K562 (cell line): Measurements from ENCODE around the gene SEC22C. TPM values are rescaled to one million over a fixed set of nuclear protein-coding genes. Genes with fewer than 3 reads are reported as not detected.

Source experiments
- ATAC-seq: fragments of 200-7000 bp; cut with Tn5 transposase; 3 replicates; pipeline ENCODE4 v1.9.1; 2020; ENCODE audit warnings: moderate library complexity
- BruUV-seq: library from RNA; stranded (reverse); fragments of 400-500 nt; replicated peaks from 2 replicates; lab custom pipeline; 2021; lab: Mats Ljungman, UMichigan
- CTCF ChIA-PET: fragments of 300-600 bp; formaldehyde crosslinking; extraction: SDS; loops from one replicate; lab custom pipeline; 2021; ENCODE audit warnings: low intra/inter-chr PET ratio; lab: Yijun Ruan, JAX
- POLR2A ChIA-PET: fragments of 300-600, 350-650 bp; sonication (Branson Sonifier 250); formaldehyde crosslinking; extraction: SDS; loops from one replicate; lab custom pipeline; 2021; ENCODE audit warnings: antibody characterized with exemption, inconsistent platforms; lab: Yijun Ruan, JAX
- DNase-seq, 4 experiments: peaks; one replicate each; pipeline versions ENCODE4 v3.0.0 to v3.0.0-alpha.2; 2011 to 2018; ENCODE audit warnings: low spot score in 3 of 4, mixed read lengths in 3 of 4; ENCODE audit errors: extremely low read depth in 1 of 4
- FAIRE-seq: peaks from 2 replicates; lab custom pipeline; 2011; peaks lifted over from hg19 to GRCh38; lab: Jason Lieb, UNC
- H2AFZ ChIP-seq: 2 replicates; pipeline ENCODE4 v1.6.0; 2011; ENCODE audit warnings: low read depth, low read length, control low read depth, inconsistent platforms
- H3K27ac ChIP-seq: fragments of 200-600 bp; 3 replicates; pipeline ENCODE4 v1.8.0; 2011; ENCODE audit warnings: low read depth, mild to moderate bottlenecking, control low read depth, inconsistent platforms, low read length, moderate library complexity, mixed read lengths; ENCODE audit errors: extremely low read depth
- H3K27me3 ChIP-seq, 2 experiments: fragments of 300-600 bp in 1 of 2; 2 replicates in 1 of 2; 3 replicates in 1 of 2; pipeline versions ENCODE4 v1.6.0 to v1.8.0; 2011; ENCODE audit warnings: inconsistent platforms in 2 of 2, low read length in 2 of 2, mild to moderate bottlenecking in 1 of 2, mixed read lengths in 1 of 2, moderate library complexity in 1 of 2; ENCODE audit not compliant: control insufficient read depth in 2 of 2, insufficient read depth in 2 of 2
- H3K36me3 ChIP-seq: fragments of 300-600 bp; 3 replicates; pipeline ENCODE4 v1.8.0; 2011; ENCODE audit warnings: mild to moderate bottlenecking, low read length, inconsistent platforms; ENCODE audit not compliant: control insufficient read depth, insufficient read depth
- H3K4me1 ChIP-seq, 2 experiments: fragments of 200-600 bp in 1 of 2; replicated peaks in 1 of 2; 2 replicates in 1 of 2; 3 replicates in 1 of 2; pipeline versions ENCODE4 v1.5.1 to v1.8.0; 2011; ENCODE audit warnings: inconsistent platforms in 2 of 2, low read length in 2 of 2, mild to moderate bottlenecking in 1 of 2, mixed read lengths in 1 of 2, moderate library complexity in 1 of 2; ENCODE audit not compliant: control insufficient read depth in 2 of 2, insufficient read depth in 2 of 2
- H3K4me2 ChIP-seq: 2 replicates; pipeline ENCODE4 v1.6.1; 2011; ENCODE audit warnings: low read length, control low read depth, inconsistent platforms, mixed read lengths; ENCODE audit not compliant: insufficient read depth
- H3K4me3 ChIP-seq: fragments of 200-600 bp; sonication (generic), shearing (Covaris generic); 2 replicates; pipeline ENCODE4 v1.5.1; 2016; ENCODE audit warnings: control low read depth, inconsistent platforms
- H3K79me2 ChIP-seq: fragments of 200-600 bp; 3 replicates; pipeline ENCODE4 v1.8.0; 2011; ENCODE audit warnings: low read length, inconsistent platforms; ENCODE audit not compliant: control insufficient read depth, insufficient read depth
- H3K9ac ChIP-seq, 2 experiments: 2 replicates each; pipeline versions ENCODE4 v1.6.0 to v1.6.1; 2011; ENCODE audit warnings: low read depth in 2 of 2, low read length in 2 of 2, control low read depth in 1 of 2, inconsistent platforms in 1 of 2, mild to moderate bottlenecking in 1 of 2, mixed read lengths in 1 of 2; ENCODE audit not compliant: insufficient read depth in 1 of 2
- H3K9me1 ChIP-seq: one replicate; pipeline ENCODE4 v1.6.0; 2011; ENCODE audit warnings: inconsistent platforms, mild to moderate bottlenecking, low read length, moderate library complexity; ENCODE audit not compliant: control insufficient read depth, insufficient read depth
- H3K9me3 ChIP-seq: replicated peaks from 2 replicates; pipeline ENCODE4 v1.5.1; 2011; ENCODE audit warnings: low read depth, low read length, inconsistent platforms; ENCODE audit not compliant: control insufficient read depth, insufficient read depth
- H4K20me1 ChIP-seq: replicated peaks from 2 replicates; pipeline ENCODE4 v1.6.1; 2011; ENCODE audit warnings: low read length, inconsistent platforms, mixed read lengths; ENCODE audit not compliant: control insufficient read depth, insufficient read depth
- ATF1 ChIP-seq, 2 experiments: fragments of 450-650 bp in 1 of 2; IDR thresholded peaks; 2 replicates each; pipeline ENCODE4 v1.6.1; 2016; ENCODE audit warnings: missing compliant biosample characterization in 1 of 2, missing genetic modification characterization in 1 of 2
- FOXM1 ChIP-seq, 2 experiments: fragments of 450-650 bp in 1 of 2; sonication (generic) in 1 of 2; formaldehyde crosslinking in 1 of 2; IDR thresholded peaks; 2 replicates each; pipeline versions ENCODE4 v1.6.1 to v1.9.0; 2017 to 2022; ENCODE audit warnings: low read depth in 2 of 2, mild to moderate bottlenecking in 2 of 2, missing genetic modification reagents in 1 of 2, moderate library complexity in 1 of 2
- KLF16 ChIP-seq: IDR thresholded peaks from 2 replicates; pipeline ENCODE4 v1.6.1; 2016; ENCODE audit warnings: antibody characterized with exemption
- MECOM ChIP-seq: fragments of 250-450 bp; sonication (Bioruptor Pico); IDR thresholded peaks from 2 replicates; pipeline ENCODE4 v1.8.0; 2022; ENCODE audit warnings: inconsistent platforms
- MIER1 ChIP-seq: fragments of 450-650 bp; IDR thresholded peaks from 2 replicates; pipeline ENCODE4 v1.6.1; 2016; ENCODE audit warnings: antibody characterized with exemption, mild to moderate bottlenecking, low read depth
- PPARD ChIP-seq: fragments of 250-450 bp; sonication (Bioruptor Pico); IDR thresholded peaks from 2 replicates; pipeline ENCODE4 v1.8.0; 2022; ENCODE audit warnings: inconsistent platforms, mild to moderate bottlenecking, moderate library complexity
- RNF2 ChIP-seq: sonication (generic); IDR thresholded peaks from 2 replicates; pipeline ENCODE4 v1.6.1; 2016
- ZBTB8A ChIP-seq: fragments of 450-650 bp; IDR thresholded peaks from 2 replicates; pipeline ENCODE4 v1.6.1; 2018; ENCODE audit warnings: mild to moderate bottlenecking, moderate library complexity; ENCODE audit not compliant: partially characterized antibody
- ZC3H11A ChIP-seq: IDR thresholded peaks from 2 replicates; pipeline ENCODE4 v1.6.1; 2012; ENCODE audit warnings: low read depth, low read length, improper control_type of control experiment
- ZNF134 ChIP-seq: fragments of 250-450 bp; sonication (Bioruptor Pico); conservative IDR thresholded peaks from 2 replicates; pipeline ENCODE4 v1.4.0; 2020
- ZNF174 ChIP-seq: fragments of 250-450 bp; sonication (Bioruptor Pico); IDR thresholded peaks from 2 replicates; pipeline ENCODE4 v1.4.0; 2020; ENCODE audit warnings: mild to moderate bottlenecking
- ZNF584 ChIP-seq: fragments of 200-800 bp; sonication (Bioruptor generic); IDR thresholded peaks from 2 replicates; pipeline ENCODE4 v1.6.1; 2016; ENCODE audit warnings: low read depth, mild to moderate bottlenecking, missing genetic modification characterization, missing compliant biosample characterization
- ZNF707 ChIP-seq: fragments of 250-450 bp; sonication (Bioruptor Pico); conservative IDR thresholded peaks from 2 replicates; pipeline ENCODE4 v1.8.0; 2022; ENCODE audit warnings: inconsistent platforms, mild to moderate bottlenecking, moderate library complexity
- WGBS: fragments of 100-300 bp; shearing (Covaris generic); methylation state at CpG from one replicate; pipeline ENCODE4 v1.1.6; 2016; ENCODE audit warnings: low coverage, mixed read lengths; ENCODE audit not compliant: insufficient coverage; ENCODE audit errors: missing lambda C conversion rate; 5-methylcytosine and 5-hydroxymethylcytosine counted together
- in situ Hi-C: fragments of 300-500 bp; cut with MboI; formaldehyde crosslinking; loops from 4 replicates; pipeline ENCODE4 v1.15.0; 2018; ENCODE audit warnings: inconsistent platforms, mixed read lengths
- intact Hi-C: fragments of 100-400 bp; cut with micrococcal nuclease; formaldehyde crosslinking; loops from 2 replicates; pipeline ENCODE4 v1.14.2; 2022
- polyA plus RNA-seq, 8 experiments: library from polyadenylated mRNA; depleted of rRNA in 4 of 8; stranded (reverse) in 5 of 8; unstranded in 3 of 8; fragments of >200 nt; fragmentation: Nextera tagmentation in 2 of 8; fragmentation: Illumina TruSeq in 1 of 8; extraction: Ambion mirVana in 2 of 8; extraction: Trizol in 1 of 8; gene quantifications; 2 replicates each; pipeline versions ENCODE4 v1.2.1 to v1.2.3, GENCODE V29; 2011 to 2014; ENCODE audit warnings: inconsistent platforms in 1 of 8, missing spikeins in 1 of 8
- total RNA-seq, 7 experiments: library from RNA; depleted of rRNA in 6 of 7; stranded (reverse); fragments of >200 nt in 6 of 7; fragmentation: Illumina TruSeq in 2 of 7; extraction: Trizol in 2 of 7; gene quantifications; 2 replicates each; pipeline versions ENCODE4 v1.2.1 to v1.2.3, GENCODE V29; 2011 to 2021; ENCODE audit warnings: low replicate concordance in 1 of 7
- TF ChIP-seq, protein P1 (sequence below), 2 experiments: fragments of 450-650 bp; conservative IDR thresholded peaks; 2 replicates each; pipeline ENCODE4 v1.6.1; 2017; ENCODE audit warnings: mild to moderate bottlenecking in 2 of 2, moderate library complexity in 2 of 2

The SEC22C gene
- total and polyA plus RNA-seq, 9 of the 15 experiments (the other 6 are each of a cell fraction or from before 2014, with no cell fraction given): 35.6 to 68.4 (median 50.7) TPM

DNA sequence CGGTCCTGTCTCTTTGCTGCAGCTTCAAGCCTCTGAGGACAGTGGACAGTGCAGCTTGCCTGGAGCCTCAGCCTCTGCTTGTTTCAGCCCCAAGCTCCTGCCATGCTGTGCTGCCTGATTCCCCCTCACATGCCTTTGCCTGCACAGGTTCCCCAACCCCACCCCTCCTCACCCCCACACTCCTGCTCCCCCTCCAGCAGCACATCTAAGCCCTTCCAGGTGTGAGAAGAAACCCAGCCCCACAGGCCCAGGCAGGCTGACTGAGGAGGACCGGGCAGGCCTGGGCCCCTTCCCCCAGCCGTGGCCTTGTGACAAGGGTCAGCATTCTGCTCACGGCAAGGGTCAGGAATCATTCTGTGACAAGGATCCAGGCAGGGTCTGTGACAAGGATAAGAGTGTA, 56.6 kb downstream of the SEC22C start:
- ChIA-PET CTCF (no interaction called here), POLR2A (no interaction called here)
- no peak overlapping the region for H3K4me2 ChIP-seq
- BruUV-seq: no TSS peak
- H3K4me3 ChIP-seq: no peak overlapping the region
- no peak overlapping the region for H3K27ac ChIP-seq
- H3K79me2 ChIP-seq: no peaks in the 10 kb centered on the region
- in situ Hi-C loops (no loop called here), intact Hi-C loops (no loop called here)
- FAIRE-seq: no peak
- H4K20me1 ChIP-seq: 0 out of 2 replicates have a peak, but pooled peaks cover 4% of the 10 kb centered on the region
- H3K9me1 ChIP-seq: no peaks in the 10 kb centered on the region
- peaks cover 0 to 11% of the 10 kb centered on the region in 2 experiments; a peak in 1 of 5 replicates for H3K4me1 ChIP-seq
- no peaks in the 10 kb centered on the region for H3K36me3 ChIP-seq
- DNase-seq: no peak
- 8% methylated on average over 4 of the region's 4 CpGs for WGBS
- peaks cover 7 to 30% of the 10 kb centered on the region in 2 experiments; a peak in 3 of 5 replicates for H3K27me3 ChIP-seq
- no peak overlapping the region for H2AFZ ChIP-seq
- H3K9me3 ChIP-seq: no peaks in the 10 kb centered on the region
- ATAC-seq: no peak
- TF ChIP-seq ZNF134 (CRISPR knock-in tag) (no peak), ZNF707 (CRISPR knock-in tag) (no peak), ZBTB8A (no peak), MECOM (CRISPR knock-in tag) (no peak), PPARD (CRISPR knock-in tag) (no peak), RNF2 (no peak), ZNF584 (CRISPR knock-in tag) (no peak), FOXM1 (IDR thresholded peaks at IDR 0.05; ENCODE audit: low read depth) (no peak), FOXM1 (CRISPR knock-in tag; IDR thresholded peaks at IDR 0.05; ENCODE audit: low read depth) (no peak), KLF16 (no peak), ATF1 (CRISPR knock-in tag; IDR thresholded peaks at IDR 0.05) (no peak), ATF1 (tag; IDR thresholded peaks at IDR 0.05) (no peak), ZC3H11A (no peak), ZNF174 (CRISPR knock-in tag) (no peak), MIER1 (no peak)
- TF ChIP-seq, protein P1, sequence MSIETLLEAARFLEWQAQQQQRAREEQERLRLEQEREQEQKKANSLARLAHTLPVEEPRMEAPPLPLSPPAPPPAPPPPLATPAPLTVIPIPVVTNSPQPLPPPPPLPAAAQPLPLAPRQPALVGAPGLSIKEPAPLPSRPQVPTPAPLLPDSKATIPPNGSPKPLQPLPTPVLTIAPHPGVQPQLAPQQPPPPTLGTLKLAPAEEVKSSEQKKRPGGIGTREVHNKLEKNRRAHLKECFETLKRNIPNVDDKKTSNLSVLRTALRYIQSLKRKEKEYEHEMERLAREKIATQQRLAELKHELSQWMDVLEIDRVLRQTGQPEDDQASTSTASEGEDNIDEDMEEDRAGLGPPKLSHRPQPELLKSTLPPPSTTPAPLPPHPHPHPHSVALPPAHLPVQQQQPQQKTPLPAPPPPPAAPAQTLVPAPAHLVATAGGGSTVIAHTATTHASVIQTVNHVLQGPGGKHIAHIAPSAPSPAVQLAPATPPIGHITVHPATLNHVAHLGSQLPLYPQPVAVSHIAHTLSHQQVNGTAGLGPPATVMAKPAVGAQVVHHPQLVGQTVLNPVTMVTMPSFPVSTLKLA (conservative IDR thresholded peaks at IDR 0.05): no peak
- 0 out of 4 replicates have a peak overlapping the region, but pooled peaks of 1 of the 2 experiments have one; percentile 29 for H3K9ac ChIP-seq
